HG03442 (cell line): ENCODE measurements around the gene BRSK1.

Experiments used
- ATAC-seq: cut with Tn5 transposase; IDR thresholded peaks from one replicate; pipeline ENCODE4 v1.9.1; 2021; ENCODE audit warnings: mild to moderate bottlenecking, moderate library complexity; ENCODE audit not compliant: unreplicated experiment

Gene BRSK1

GRCh38 chr19:55273978-55274707 is 9.7 kb upstream of the BRSK1 start:
- no peak for ATAC-seq

- ATAC-seq = no peak
Measured at GRCh38 chr19:55275851-55276719, 7.7 kb upstream of the BRSK1 start.

GRCh38 chr19:55276720-55277430 is 6.9 kb upstream of the BRSK1 start:
- ATAC-seq = no peak

GRCh38 chr19:55277494-55277893 is 6.3 kb upstream of the BRSK1 start:
- no peak for ATAC-seq

- no peak for ATAC-seq
Measured at GRCh38 chr19:55278391-55279135, 5.2 kb upstream of the BRSK1 start.

GRCh38 chr19:55279340-55279739 is 4.5 kb upstream of the BRSK1 start:
- ATAC-seq = no peak

- ATAC-seq = peak; percentile 68
Measured at GRCh38 chr19:55279770-55280643, 3.8 kb upstream of the BRSK1 start, which contains the start of gene HSPBP1. Gene HSPBP1 (minus strand): TSS chr19:55280110. CDS start chr19:55279608, 502 bp downstream.

- ATAC-seq = no peak
Measured at GRCh38 chr19:55284405-55285058, 735 bp downstream of the BRSK1 start.

- no peak for ATAC-seq
Measured at GRCh38 chr19:55285229-55285890, 1.6 kb downstream of the BRSK1 start.

GRCh38 chr19:55287361-55288079 is 3.7 kb downstream of the BRSK1 start:
- ATAC-seq = no peak

- no peak for ATAC-seq
Measured at GRCh38 chr19:55289117-55289796, 5.5 kb downstream of the BRSK1 start.

GRCh38 chr19:55297267-55297666 is 13.5 kb downstream of the BRSK1 start:
- ATAC-seq = no peak

- no peak for ATAC-seq
Measured at GRCh38 chr19:55299991-55300390, 16.2 kb downstream of the BRSK1 start.

GRCh38 chr19:55300886-55301458 is 17.2 kb downstream of the BRSK1 start:
- ATAC-seq = no peak

- peak; percentile 84 for ATAC-seq
Measured at GRCh38 chr19:55301459-55302317, 17.9 kb downstream of the BRSK1 start.

- no peak for ATAC-seq
Measured at GRCh38 chr19:55302318-55302703, 18.5 kb downstream of the BRSK1 start.
